BE2C (cell line): ENCODE data around the gene PCSK5.
"Not testable (repeated sequence)": the region's sequence is repeated elsewhere in the genome, so short reads cannot be mapped to it uniquely, and the experiment has no call there.

ENCODE experiments used
- DNase-seq: peaks from one replicate; pipeline ENCODE4 v3.0.0-alpha.2; 2020
- H3K27me3 ChIP-seq: fragments of 250-450 bp; sonication (Bioruptor Pico); 2 replicates; pipeline ENCODE4 v1.5.1; 2020; ENCODE audit warnings: mild to moderate bottlenecking
- H3K36me3 ChIP-seq: fragments of 250-450 bp; sonication (Bioruptor Pico); 2 replicates; pipeline ENCODE4 v1.5.1; 2020; ENCODE audit warnings: mild to moderate bottlenecking
- H3K4me1 ChIP-seq: fragments of 250-450 bp; sonication (Bioruptor Pico); 2 replicates; pipeline ENCODE4 v1.5.1; 2020
- H3K4me3 ChIP-seq: 2 replicates; pipeline ENCODE4 v1.5.1; 2011; ENCODE audit warnings: low read depth, low read length
- H3K9me3 ChIP-seq: fragments of 250-450 bp; sonication (Bioruptor Pico); 2 replicates; pipeline ENCODE4 v1.5.1; 2020
- CTCF ChIP-seq: IDR thresholded peaks from 2 replicates; pipeline ENCODE4 v1.5.1; 2012; ENCODE audit warnings: mild to moderate bottlenecking, low read depth, low read length

PCSK5 gene

DNA sequence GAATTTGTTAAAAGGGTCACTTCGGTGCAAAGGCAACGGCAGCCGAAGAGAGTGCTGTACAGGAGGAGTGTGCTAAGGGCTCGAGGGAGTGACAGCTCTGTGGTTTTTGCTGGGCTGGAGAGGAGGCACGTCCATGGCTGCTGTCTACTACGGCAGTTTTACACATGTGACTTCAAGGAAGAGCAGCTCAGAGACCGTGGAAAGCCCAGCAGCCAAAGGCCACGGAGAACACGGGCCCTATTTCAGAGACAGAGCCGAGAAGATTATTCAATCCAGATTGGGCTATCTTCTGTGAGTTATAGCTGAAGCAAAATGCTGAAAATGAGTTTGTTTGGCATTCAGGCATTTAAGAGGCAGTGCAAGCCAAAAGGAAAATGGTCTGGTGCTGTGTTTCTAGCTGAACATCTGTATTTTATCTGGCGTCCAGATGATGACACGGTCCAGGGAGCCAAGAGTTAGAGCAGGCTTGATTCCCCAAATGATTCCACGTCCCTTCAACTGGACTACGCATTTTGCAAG lies 407.3 kb downstream of the PCSK5 start:
- H3K27me3 ChIP-seq = no peaks in the 10 kb centered on the region
- H3K4me1 ChIP-seq = peaks cover 2% of the 10 kb centered on the region; the same call in 1 of the 2 replicates
- no peaks in the 10 kb centered on the region for H3K9me3 ChIP-seq
- TF ChIP-seq CTCF = no peak
- peak overlapping the region; percentile 21; the same call in 1 of the 2 replicates for H3K4me3 ChIP-seq
- DNase-seq = no peak
- H3K36me3 ChIP-seq = no peaks in the 10 kb centered on the region

GRCh38 chr9:76298521-76299144 lies 408.2 kb downstream of the PCSK5 start:
- Histone ChIP-seq H3K4me3 (peak overlapping the region; percentile 21; the same call in 1 of the 2 replicates), H3K36me3 (no peaks in the 10 kb centered on the region), H3K27me3 (no peaks in the 10 kb centered on the region), H3K4me1 (peaks cover 2% of the 10 kb centered on the region; the same call in 1 of the 2 replicates), H3K9me3 (no peaks in the 10 kb centered on the region)
- no peak for TF ChIP-seq CTCF
- no peak for DNase-seq

DNA sequence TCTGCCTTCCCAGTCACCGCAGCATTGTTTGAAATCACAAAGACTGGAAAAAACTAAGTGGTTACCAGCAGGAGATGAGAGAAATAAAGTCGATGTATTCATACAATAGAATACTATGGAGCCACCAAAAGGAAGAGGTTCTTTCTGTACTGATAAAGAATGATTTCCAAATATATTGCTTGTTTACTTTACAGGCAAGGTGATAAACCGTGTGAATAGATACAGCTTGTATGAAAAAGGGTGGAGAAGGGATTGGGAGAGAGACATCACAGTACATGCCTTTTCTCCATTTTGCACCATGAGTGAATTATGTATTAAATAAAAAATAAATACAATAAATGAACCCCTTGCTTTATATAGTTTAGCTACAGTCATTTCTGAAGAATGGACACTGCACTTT lies 412.1 kb downstream of the PCSK5 start:
- no peaks in the 10 kb centered on the region for H3K27me3 ChIP-seq
- H3K9me3 ChIP-seq = no peaks in the 10 kb centered on the region
- no peak for TF ChIP-seq CTCF
- DNase-seq = no peak
- peaks cover 2% of the 10 kb centered on the region; the same call in 1 of the 2 replicates for H3K4me1 ChIP-seq
- no peaks in the 10 kb centered on the region for H3K36me3 ChIP-seq
- no peak overlapping the region for H3K4me3 ChIP-seq

GRCh38 chr9:76302947-76303550 lies 412.6 kb downstream of the PCSK5 start:
- TF ChIP-seq CTCF = peak; percentile 69
- peak; percentile 24 for DNase-seq

DNA sequence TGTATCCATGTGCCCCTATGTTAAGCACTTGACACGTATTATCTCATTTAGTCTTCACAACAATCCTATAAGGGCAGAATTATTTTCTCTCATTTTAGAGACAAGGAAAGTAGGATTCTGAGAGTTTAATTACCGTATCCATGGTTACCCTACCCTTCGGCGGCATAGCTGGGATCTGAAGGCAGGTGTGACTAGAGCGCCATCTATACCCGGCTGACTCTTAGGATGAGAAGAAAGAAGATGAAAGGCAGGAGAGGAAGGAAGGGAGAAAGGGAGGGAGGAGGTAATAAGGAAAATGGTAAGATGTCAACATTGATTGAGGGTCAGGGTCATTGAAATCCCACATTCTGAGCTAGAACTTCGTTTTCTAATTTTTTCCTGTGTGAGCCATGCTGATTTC lies 416.6 kb downstream of the PCSK5 start:
- not testable (repeated sequence) for H3K9me3 ChIP-seq, H3K4me1 ChIP-seq, H3K27me3 ChIP-seq, DNase-seq, H3K4me3 ChIP-seq, H3K36me3 ChIP-seq

More at GRCh38 chr9:76302947-76303550, 412.6 kb downstream of the PCSK5 start:
- Histone ChIP-seq H3K27me3 (no peaks in the 10 kb centered on the region), H3K36me3 (no peaks in the 10 kb centered on the region), H3K4me3 (no peak overlapping the region), H3K9me3 (no peaks in the 10 kb centered on the region), H3K4me1 (peaks cover 2% of the 10 kb centered on the region; the same call in 1 of the 2 replicates)

GRCh38 chr9:76310577-76310976 lies 420.1 kb downstream of the PCSK5 start:
- no peak for DNase-seq

More at GRCh38 chr9:76310577-76310976, 420.1 kb downstream of the PCSK5 start:
- Histone ChIP-seq H3K36me3 (no peaks in the 10 kb centered on the region), H3K4me3 (no peak overlapping the region), H3K9me3 (no peaks in the 10 kb centered on the region), H3K27me3 (no peaks in the 10 kb centered on the region), H3K4me1 (no peaks in the 10 kb centered on the region)
- no peak for TF ChIP-seq CTCF
